ENCODE data around the gene CNTN5.

The CNTN5 gene

GRCh38 chr11:99371257-99371656, 350.5 kb downstream of the CNTN5 start:
- no peak for DNase-seq (ENCODE audit: extremely low read depth in 1 of 2, low read depth in 1 of 2)

GRCh38 chr11:99376463-99376862, 355.7 kb downstream of the CNTN5 start:
- no peak for DNase-seq (ENCODE audit: extremely low read depth in 1 of 2, low read depth in 1 of 2)

DNA sequence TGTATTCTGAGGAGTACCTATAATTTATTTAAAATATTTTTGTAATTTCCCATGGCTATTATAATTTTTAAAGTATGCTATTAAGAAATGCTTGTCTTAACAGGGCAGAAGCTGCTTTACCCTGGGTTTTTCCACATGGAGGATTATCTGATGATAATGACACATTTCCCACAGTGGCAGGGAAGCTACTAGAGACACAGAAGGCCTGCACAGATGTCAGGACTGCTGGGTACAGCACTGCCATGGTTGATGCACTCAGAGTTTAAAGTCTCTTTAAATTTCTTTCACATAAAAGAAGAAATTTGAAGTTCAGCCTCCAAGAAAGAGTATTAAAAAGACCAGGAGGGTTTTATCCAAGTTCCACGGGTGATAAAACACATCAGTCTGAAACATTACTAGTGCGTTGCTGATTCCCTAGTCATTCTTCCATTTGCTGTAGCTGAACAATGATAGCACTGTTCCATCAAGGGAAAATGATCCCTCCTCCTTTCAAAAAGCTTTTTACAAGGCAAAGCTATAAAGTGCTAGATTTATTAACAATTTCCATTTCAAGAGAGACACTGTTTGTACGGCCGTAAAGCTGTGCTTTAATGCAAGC, 363.0 kb downstream of the CNTN5 start:
- no peak for DNase-seq (ENCODE audit: extremely low read depth in 1 of 2, low read depth in 1 of 2)

DNA sequence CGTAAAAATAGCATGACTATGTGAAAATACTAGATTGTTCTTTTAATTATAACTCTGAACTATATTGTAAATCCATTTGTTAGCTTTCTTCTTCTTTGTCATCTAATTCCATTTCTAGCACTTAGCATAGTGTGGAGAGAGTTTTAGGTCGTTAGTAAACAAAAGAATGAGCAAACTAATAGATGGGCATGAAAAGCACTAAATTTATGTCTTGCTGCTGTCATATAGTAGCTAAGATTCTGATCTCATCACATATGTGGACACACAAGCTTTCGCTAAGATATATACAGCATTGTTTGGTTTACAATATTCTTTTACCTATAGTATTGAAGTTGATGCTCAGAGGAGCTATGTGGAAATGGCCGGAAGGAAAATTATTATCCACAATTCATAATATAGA, 370.5 kb downstream of the CNTN5 start:
- DNase-seq (ENCODE audit: extremely low read depth in 1 of 2, low read depth in 1 of 2) = no peak

- no peak for DNase-seq (ENCODE audit: extremely low read depth in 1 of 2, low read depth in 1 of 2)
Measured at GRCh38 chr11:99406345-99406744, 385.6 kb downstream of the CNTN5 start.

DNA sequence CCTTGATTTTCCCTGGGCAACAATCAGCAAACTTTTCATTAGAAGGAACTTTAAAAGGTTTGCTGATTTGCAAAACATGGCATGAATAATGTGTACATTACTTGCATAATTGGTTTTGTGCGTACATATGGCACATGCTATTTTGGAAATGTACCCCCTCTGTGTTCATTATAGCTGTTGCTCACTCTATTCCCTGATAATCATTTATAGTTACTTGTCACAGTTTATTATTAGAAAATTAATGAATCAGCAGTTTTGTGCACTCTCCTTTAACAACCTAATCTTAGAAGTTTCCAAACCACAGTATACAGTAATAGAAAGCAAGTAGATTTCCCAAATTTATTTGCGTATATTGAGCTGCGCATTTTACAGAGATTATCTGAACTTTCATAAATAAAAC, 389.9 kb downstream of the CNTN5 start:
- DNase-seq (ENCODE audit: extremely low read depth in 1 of 2, low read depth in 1 of 2) = no peak

DNA sequence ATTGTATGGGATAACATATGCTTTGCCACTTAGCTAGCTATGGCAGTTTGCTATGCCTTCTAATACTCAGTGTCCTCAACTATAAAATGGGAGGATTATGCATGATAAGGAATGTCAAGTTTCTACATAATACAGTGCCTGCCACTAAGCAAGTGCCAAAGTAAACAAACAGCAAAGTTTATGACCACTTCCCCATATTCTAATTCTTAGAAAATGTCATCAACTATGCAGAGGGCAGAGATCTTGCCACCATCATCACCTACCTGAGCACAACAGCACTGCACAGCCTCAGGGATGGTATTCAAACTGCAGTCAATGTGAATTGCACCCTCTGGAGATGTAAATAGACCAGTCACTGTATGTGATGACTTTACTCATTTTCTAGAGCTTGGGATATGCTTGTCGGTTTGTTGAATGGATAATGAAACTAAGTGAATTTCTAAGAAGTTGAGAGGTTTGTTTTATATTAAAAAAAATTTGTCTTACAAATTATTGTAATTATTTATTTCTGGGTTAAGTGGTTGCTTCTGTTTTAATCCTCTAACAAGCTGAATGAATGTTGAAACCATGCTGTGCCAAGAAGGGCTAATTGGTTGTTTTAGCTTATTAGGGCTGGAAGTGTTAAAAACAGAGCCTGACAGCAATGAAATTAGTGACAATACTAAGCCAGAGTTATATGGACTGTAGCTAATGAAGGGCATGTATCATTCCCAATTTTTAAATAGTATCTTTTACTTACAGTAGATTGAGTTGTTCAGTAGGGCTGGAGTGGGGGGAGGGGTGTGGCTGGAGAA, 398.4 kb downstream of the CNTN5 start:
- DNase-seq (ENCODE audit: extremely low read depth in 1 of 2, low read depth in 1 of 2) = no peak

DNA sequence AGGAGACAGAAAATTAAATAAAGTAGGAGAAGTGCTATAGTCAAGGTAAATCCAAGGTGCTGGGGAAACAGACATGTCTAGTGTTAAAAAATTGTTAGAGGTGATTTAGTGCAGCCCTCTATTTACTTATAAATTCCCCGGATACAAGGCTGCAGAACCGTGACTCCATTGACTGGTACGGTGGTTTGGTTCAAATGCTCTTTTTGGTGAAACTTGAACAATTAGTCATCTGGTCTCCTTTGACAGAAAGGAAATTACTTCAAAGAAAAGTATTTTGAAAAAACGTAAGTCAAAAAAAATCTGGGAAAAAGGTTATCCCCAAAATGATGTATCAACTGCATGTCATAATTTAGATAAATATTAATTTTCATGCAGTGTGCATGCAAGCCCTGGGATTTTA, 399.2 kb downstream of the CNTN5 start:
- DNase-seq (ENCODE audit: extremely low read depth in 1 of 2, low read depth in 1 of 2) = no peak

- no peak for DNase-seq (ENCODE audit: extremely low read depth in 1 of 2, low read depth in 1 of 2)
Measured at GRCh38 chr11:99422581-99423427, 402.1 kb downstream of the CNTN5 start.

DNA sequence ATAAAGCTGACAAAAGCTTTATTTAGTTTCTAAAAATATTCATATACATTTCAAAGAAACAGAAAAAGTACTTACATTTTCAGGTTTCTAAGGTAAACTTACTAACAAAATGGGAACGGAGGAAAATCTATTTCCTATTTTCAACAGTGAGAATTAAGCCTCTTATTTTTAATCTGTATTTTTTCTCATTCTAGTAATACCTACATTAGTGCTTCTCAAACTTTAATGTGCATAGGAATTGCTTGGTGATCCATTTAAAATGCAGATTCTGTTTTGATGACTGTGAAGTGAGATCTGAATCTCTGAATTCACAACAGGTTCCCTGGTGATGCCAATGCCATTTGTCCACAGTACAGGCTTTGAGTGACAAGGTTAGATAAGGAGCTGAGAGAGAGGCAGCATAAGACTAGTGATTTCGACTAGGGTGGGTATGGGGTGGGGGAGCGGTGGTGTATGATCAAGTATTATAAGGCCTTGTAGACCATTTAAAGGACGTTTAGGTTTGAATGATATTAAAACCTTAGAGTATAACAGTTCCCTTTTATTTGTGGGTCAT, 402.8 kb downstream of the CNTN5 start:
- DNase-seq (ENCODE audit: extremely low read depth in 1 of 2, low read depth in 1 of 2) = no peak

GRCh38 chr11:99424313-99425084, 403.8 kb downstream of the CNTN5 start:
- DNase-seq (ENCODE audit: extremely low read depth in 1 of 2, low read depth in 1 of 2) = no peak

DNA sequence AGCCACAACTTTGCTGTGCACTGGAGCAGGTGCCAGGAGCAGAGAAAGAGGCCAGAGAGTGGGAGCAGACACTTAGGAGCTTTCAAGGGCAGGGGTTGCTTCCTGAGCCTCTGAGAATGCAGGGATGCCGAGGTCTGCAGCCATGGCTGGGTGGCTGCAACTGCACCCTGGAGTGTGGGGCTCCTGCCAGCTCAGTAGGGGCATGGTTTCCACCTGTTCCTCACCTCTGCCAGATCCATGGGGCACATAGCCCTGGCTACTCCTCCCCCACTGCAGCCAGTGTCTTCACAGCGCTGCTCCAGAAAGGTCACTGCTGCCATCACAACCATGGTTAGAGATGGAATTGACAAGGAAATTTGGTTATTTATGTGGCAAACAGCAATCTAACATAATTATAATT, 404.8 kb downstream of the CNTN5 start:
- no peak for DNase-seq (ENCODE audit: extremely low read depth in 1 of 2, low read depth in 1 of 2)

DNA sequence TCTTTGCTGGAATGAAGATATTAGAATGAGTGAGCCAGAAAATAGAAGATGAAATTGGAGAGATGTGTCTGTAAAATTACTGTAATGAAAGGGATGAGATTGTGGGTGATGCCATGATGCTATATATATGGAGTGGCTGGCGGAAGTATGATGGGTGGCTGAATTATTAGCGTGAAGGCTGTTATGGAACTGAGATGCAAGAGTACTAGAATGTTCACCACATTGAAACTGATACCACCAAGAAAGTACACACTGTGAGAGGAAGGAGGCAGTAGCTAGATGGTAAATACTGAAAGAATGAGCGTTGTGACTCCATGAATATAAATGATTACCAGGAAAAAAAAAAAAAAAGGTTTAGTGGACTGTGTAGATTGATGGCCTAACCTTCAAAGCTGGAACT, 411.9 kb downstream of the CNTN5 start:
- no peak for DNase-seq (ENCODE audit: extremely low read depth in 1 of 2, low read depth in 1 of 2)

DNA sequence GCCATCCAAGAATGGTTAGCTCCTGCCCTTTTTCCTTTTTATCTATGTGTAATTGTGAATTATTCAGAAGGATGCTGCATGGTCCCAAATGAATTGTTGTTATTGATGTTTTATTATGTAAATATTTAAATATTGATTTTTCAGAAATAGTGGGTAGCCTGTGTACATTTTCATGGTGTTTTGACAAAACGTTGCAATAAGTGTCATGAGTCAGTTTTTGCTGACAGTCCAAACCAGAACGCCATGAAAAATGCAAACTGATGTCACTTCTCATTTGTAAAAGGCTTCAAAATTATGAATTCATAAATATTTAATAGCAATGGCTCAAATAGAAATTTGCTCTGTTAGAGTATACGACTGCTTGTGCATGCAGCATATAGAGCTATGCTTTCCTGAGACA, 422.5 kb downstream of the CNTN5 start:
- no peak for DNase-seq (ENCODE audit: extremely low read depth in 1 of 2, low read depth in 1 of 2)

DNA sequence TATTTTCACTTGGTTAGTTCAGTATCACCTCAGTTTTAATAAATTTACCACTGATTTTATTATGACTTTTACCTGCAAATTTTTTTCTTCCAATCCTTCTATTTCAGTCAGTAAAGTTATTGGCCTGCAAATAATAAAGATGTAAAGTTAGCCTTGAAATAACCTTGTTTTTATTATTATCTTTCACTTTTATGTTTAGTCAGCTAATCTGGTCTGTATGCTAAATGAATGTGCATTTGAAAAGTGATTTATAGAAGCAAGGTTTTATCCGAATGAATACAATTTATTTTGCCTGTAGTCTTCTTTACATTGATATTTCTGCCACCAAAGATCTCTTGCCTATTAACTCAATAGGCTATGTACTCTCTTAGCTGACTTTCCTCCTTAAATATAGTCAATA, 425.7 kb downstream of the CNTN5 start:
- DNase-seq (ENCODE audit: extremely low read depth in 1 of 2, low read depth in 1 of 2) = no peak

DNA sequence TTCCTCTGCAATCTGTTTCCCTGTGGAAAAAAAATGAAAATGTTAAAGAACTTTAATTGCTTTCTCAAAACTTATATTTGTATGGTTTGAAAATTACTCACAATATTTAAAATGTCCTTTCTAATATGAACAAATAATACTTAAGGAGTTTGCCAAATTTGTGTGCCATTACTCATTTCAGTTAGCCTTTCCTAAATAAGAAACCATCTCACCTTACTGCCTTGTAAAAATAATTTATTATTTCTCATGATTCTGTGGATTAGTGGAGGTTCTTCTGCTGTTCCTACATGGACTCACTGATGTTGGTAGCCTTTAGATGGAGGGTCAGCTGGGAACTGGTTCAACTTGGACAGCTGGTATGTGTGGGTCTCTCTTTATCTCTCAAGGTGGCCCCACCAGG, 428.6 kb downstream of the CNTN5 start:
- no peak for DNase-seq (ENCODE audit: extremely low read depth in 1 of 2, low read depth in 1 of 2)

DNA sequence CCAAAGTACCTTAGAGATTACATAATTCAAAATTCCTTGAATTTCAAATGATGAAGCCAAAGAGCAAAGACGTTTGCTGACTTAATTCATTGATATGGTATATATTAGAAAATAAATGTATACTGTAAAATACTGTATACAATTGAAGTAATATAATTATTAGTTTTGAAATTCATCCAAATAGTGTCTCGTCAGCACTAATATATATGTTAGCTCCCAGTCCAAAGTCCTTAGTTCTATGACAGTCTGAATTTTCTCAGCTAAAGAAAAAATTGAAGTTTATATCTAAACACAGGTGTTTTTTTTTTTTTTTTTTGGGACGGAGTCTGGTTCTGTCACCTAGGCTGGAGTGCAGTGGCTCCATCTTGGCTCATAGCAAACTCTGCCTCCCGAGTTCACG, 431.3 kb downstream of the CNTN5 start:
- no peak for DNase-seq (ENCODE audit: extremely low read depth in 1 of 2, low read depth in 1 of 2)

DNA sequence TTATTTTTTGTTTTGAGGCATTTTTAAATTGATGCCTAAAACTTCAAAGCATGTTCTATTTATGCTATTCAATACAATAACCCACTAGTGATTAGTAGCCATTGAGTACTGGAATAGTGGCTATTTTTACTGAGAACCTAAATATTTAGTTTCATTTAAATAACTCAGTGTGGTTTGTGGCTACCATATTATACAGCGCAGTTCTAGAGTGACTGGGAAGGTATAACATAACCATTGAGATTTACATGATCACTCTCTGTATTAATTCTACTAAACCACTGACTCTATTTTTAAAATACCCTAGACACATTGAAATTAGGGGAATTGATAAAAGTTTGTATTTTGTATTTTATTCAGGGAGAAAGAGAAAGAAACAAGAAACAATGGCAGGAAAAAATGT, 441.2 kb downstream of the CNTN5 start:
- no peak for DNase-seq (ENCODE audit: extremely low read depth in 1 of 2, low read depth in 1 of 2)

DNA sequence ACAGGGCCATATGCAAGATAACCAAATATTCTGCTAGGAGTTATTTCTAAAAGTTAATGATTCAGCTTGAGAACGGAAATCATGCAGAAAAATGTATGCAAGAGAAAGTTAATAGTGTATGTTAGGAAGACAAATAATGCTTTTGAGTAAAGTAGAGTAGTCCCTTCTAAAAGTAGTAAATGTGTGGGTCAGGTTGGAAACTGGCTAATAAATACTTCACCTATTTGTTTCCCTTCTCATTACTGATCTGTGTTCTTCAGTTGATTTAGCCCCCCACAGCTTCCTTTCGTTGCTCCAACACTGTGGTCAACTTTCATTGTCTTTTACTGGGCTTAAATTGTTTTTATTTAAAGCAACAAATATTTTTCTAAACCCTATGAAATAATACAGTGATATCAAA, 444.2 kb downstream of the CNTN5 start:
- DNase-seq (ENCODE audit: extremely low read depth in 1 of 2, low read depth in 1 of 2) = no peak

DNA sequence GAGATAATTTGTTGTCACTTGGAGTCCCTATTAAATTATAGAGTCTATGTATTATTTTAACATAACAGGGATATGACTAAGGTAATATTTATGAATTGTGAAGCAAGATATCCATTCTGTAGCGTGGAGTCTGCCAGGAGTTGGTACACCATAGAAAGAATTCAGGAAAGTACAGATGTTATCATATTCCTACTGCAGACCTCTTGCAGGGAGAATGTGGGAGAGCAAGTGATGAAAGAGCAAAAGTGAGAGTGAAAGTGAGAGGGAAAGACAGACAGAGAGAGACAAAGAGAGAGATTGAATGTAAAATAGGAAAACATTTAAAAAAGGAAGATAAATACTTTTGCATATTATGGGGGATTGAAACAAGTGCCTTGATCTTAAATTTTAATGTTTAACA, 468.8 kb downstream of the CNTN5 start:
- DNase-seq (ENCODE audit: extremely low read depth in 1 of 2, low read depth in 1 of 2) = no peak

- no peak for DNase-seq (ENCODE audit: extremely low read depth in 1 of 2, low read depth in 1 of 2)
Measured at GRCh38 chr11:99494065-99494464, 473.3 kb downstream of the CNTN5 start.

All from stimulated activated CD8-positive, alpha-beta memory T cell treated with anti-CD3 and anti-CD28 coated beads, Interleukin-7, amount 100 ng/mL, for 48 hours (primary cell).